Nephron progenitor cell (in vitro differentiated cells): ENCODE results near the gene DNAJB6.

Experiments
- DNase-seq: peaks from one replicate; pipeline ENCODE4 v3.0.0; 2021
- H3K27ac Mint-ChIP-seq: 2 replicates; pipeline ENCODE4 v1.8.0; 2021; ENCODE audit warnings: mild to moderate bottlenecking, moderate library complexity, mixed read lengths
- H3K27me3 Mint-ChIP-seq: 2 replicates; pipeline ENCODE4 v1.8.0; 2021; ENCODE audit warnings: mild to moderate bottlenecking, low read depth, mixed read lengths; ENCODE audit not compliant: poor library complexity
- H3K36me3 Mint-ChIP-seq: 2 replicates; pipeline ENCODE4 v1.8.0; 2021; ENCODE audit warnings: low read depth, mixed read lengths
- H3K4me1 Mint-ChIP-seq: 2 replicates; pipeline ENCODE4 v1.8.0; 2021; ENCODE audit warnings: mixed read lengths
- H3K4me3 Mint-ChIP-seq: 2 replicates; pipeline ENCODE4 v1.8.0; 2021; ENCODE audit warnings: mild to moderate bottlenecking, moderate library complexity, mixed read lengths
- H3K9me3 Mint-ChIP-seq: 2 replicates; pipeline ENCODE4 v1.8.0; 2021; ENCODE audit warnings: mild to moderate bottlenecking, moderate library complexity, mixed read lengths
- CTCF ChIP-seq: fragments of 200-600 bp; sonication (generic); IDR thresholded peaks from 2 replicates; pipeline ENCODE4 v1.5.0; 2021; ENCODE audit warnings: antibody characterized with exemption

Gene DNAJB6

GRCh38 chr7:157436076-157436475, 99.3 kb downstream of the DNAJB6 start:
- TF ChIP-seq CTCF, result no peak
- no peak for DNase-seq
- H3K36me3 Mint-ChIP-seq, result no peaks in the 10 kb centered on the region
- H3K27ac Mint-ChIP-seq, result no peak overlapping the region
- H3K27me3 Mint-ChIP-seq, result peaks cover 25% of the 10 kb centered on the region
- H3K4me1 Mint-ChIP-seq, result peaks cover 17% of the 10 kb centered on the region
- H3K4me3 Mint-ChIP-seq, result no peak overlapping the region
- H3K9me3 Mint-ChIP-seq, result peaks cover 20% of the 10 kb centered on the region

- Mint-ChIP-seq H3K4me3 (no peak overlapping the region), H3K9me3 (peaks cover 22% of the 10 kb centered on the region), H3K36me3 (no peaks in the 10 kb centered on the region), H3K27ac (no peak overlapping the region), H3K4me1 (peaks cover 17% of the 10 kb centered on the region), H3K27me3 (peaks cover 23% of the 10 kb centered on the region)
- no peak for DNase-seq
- TF ChIP-seq CTCF, result no peak
Measured at GRCh38 chr7:157436763-157437480, 100.1 kb downstream of the DNAJB6 start.

- Mint-ChIP-seq H3K27ac (no peak overlapping the region), H3K9me3 (peaks cover 26% of the 10 kb centered on the region), H3K27me3 (peaks cover 23% of the 10 kb centered on the region), H3K4me3 (no peak overlapping the region), H3K36me3 (no peaks in the 10 kb centered on the region), H3K4me1 (peaks cover 12% of the 10 kb centered on the region)
- no peak for DNase-seq
- TF ChIP-seq CTCF, result no peak
Measured at GRCh38 chr7:157437519-157438061, 100.8 kb downstream of the DNAJB6 start.

GRCh38 chr7:157438121-157439025, 101.6 kb downstream of the DNAJB6 start:
- TF ChIP-seq CTCF, result no peak
- Mint-ChIP-seq H3K27me3 (peaks cover 19% of the 10 kb centered on the region), H3K27ac (no peak overlapping the region), H3K36me3 (no peaks in the 10 kb centered on the region), H3K9me3 (peaks cover 31% of the 10 kb centered on the region), H3K4me3 (no peak overlapping the region), H3K4me1 (peaks cover 4% of the 10 kb centered on the region)
- no peak for DNase-seq

- no peak for TF ChIP-seq CTCF
- no peak for DNase-seq
- Mint-ChIP-seq H3K27me3 (peaks cover 19% of the 10 kb centered on the region), H3K4me3 (no peak overlapping the region), H3K36me3 (no peaks in the 10 kb centered on the region), H3K4me1 (no peaks in the 10 kb centered on the region), H3K27ac (no peak overlapping the region), H3K9me3 (peaks cover 37% of the 10 kb centered on the region)
Measured at GRCh38 chr7:157439149-157439548, 102.3 kb downstream of the DNAJB6 start.
